Activated T-cell treated with anti-CD3 and anti-CD28 coated beads, Interleukin-2, amount 50 U/mL, for 24 hours (primary cell): ENCODE measurements around the gene PLIN5.
"Not testable (repeated sequence)": the region's sequence is repeated elsewhere in the genome, so short reads cannot be mapped to it uniquely, and the experiment has no call there.

Experiments used
- DNase-seq: peaks from one replicate; pipeline ENCODE4 v3.0.0-alpha.2; 2020
- H3K27ac Mint-ChIP-seq: 2 replicates; pipeline ENCODE4 v1.8.0; 2020; ENCODE audit warnings: mild to moderate bottlenecking, mixed read lengths
- H3K27me3 Mint-ChIP-seq: 2 replicates; pipeline ENCODE4 v1.8.0; 2020; ENCODE audit warnings: mixed read lengths
- H3K36me3 Mint-ChIP-seq: 2 replicates; pipeline ENCODE4 v1.8.0; 2020; ENCODE audit warnings: low read depth, mixed read lengths
- H3K4me1 Mint-ChIP-seq: 2 replicates; pipeline ENCODE4 v1.8.0; 2020; ENCODE audit warnings: low read depth, mixed read lengths
- H3K4me3 Mint-ChIP-seq: 2 replicates; pipeline ENCODE4 v1.8.0; 2020; ENCODE audit warnings: mild to moderate bottlenecking, moderate library complexity, mixed read lengths
- H3K9me3 Mint-ChIP-seq: 2 replicates; pipeline ENCODE4 v1.8.0; 2020; ENCODE audit warnings: mixed read lengths

Gene PLIN5

GRCh38 chr19:4541114-4541805 is 6.2 kb upstream of the PLIN5 start:
- no peak overlapping the region for H3K4me3 Mint-ChIP-seq
- no peak overlapping the region for H3K27ac Mint-ChIP-seq
- no peaks in the 10 kb centered on the region for H3K9me3 Mint-ChIP-seq
- DNase-seq, result no peak
- H3K4me1 Mint-ChIP-seq, result peaks cover 12% of the 10 kb centered on the region
- no peaks in the 10 kb centered on the region for H3K36me3 Mint-ChIP-seq
- peaks cover 24% of the 10 kb centered on the region for H3K27me3 Mint-ChIP-seq

- DNase-seq, result no peak
- no peaks in the 10 kb centered on the region for H3K9me3 Mint-ChIP-seq
- H3K4me3 Mint-ChIP-seq, result no peak within 1 kb of the TSS
- H3K4me1 Mint-ChIP-seq, result peaks cover 14% of the 10 kb centered on the region
- no peak within 1 kb of the TSS for H3K27ac Mint-ChIP-seq
- no peaks in the 10 kb centered on the region for H3K36me3 Mint-ChIP-seq
- H3K27me3 Mint-ChIP-seq, result peaks cover 31% of the 10 kb centered on the region
Measured at GRCh38 chr19:4539693-4540581, 4.9 kb upstream of the PLIN5 start, which contains the start of gene LRG1. Gene LRG1, minus strand, starts transcription at chr19:4540036. Its CDS starts 23 bp downstream, at chr19:4540013.

- H3K36me3 Mint-ChIP-seq, result no peaks in the 10 kb centered on the region
- peaks cover 15% of the 10 kb centered on the region for H3K4me1 Mint-ChIP-seq
- H3K4me3 Mint-ChIP-seq, result no peak overlapping the region
- peaks cover 34% of the 10 kb centered on the region for H3K27me3 Mint-ChIP-seq
- DNase-seq, result no peak
- H3K9me3 Mint-ChIP-seq, result no peaks in the 10 kb centered on the region
- H3K27ac Mint-ChIP-seq, result no peak overlapping the region
Measured at GRCh38 chr19:4539169-4539692, 4.2 kb upstream of the PLIN5 start.

- no peaks in the 10 kb centered on the region for H3K36me3 Mint-ChIP-seq
- H3K4me3 Mint-ChIP-seq, result no peak overlapping the region
- no peaks in the 10 kb centered on the region for H3K9me3 Mint-ChIP-seq
- no peak for DNase-seq
- H3K27me3 Mint-ChIP-seq, result peaks cover 35% of the 10 kb centered on the region
- H3K27ac Mint-ChIP-seq, result no peak overlapping the region
- H3K4me1 Mint-ChIP-seq, result peaks cover 15% of the 10 kb centered on the region
Measured at GRCh38 chr19:4538601-4538954, 3.6 kb upstream of the PLIN5 start.

- H3K4me1 Mint-ChIP-seq, result peaks cover 15% of the 10 kb centered on the region
- no peaks in the 10 kb centered on the region for H3K9me3 Mint-ChIP-seq
- no peak overlapping the region for H3K27ac Mint-ChIP-seq
- no peak for DNase-seq
- H3K27me3 Mint-ChIP-seq, result peaks cover 39% of the 10 kb centered on the region
- H3K4me3 Mint-ChIP-seq, result no peak overlapping the region
- no peaks in the 10 kb centered on the region for H3K36me3 Mint-ChIP-seq
Measured at GRCh38 chr19:4537953-4538600, 3.1 kb upstream of the PLIN5 start.

GRCh38 chr19:4536798-4537197 is 1.8 kb upstream of the PLIN5 start:
- DNase-seq, result no peak
- no peaks in the 10 kb centered on the region for H3K9me3 Mint-ChIP-seq
- H3K4me1 Mint-ChIP-seq, result peaks cover 15% of the 10 kb centered on the region
- no peaks in the 10 kb centered on the region for H3K36me3 Mint-ChIP-seq
- H3K27me3 Mint-ChIP-seq, result peaks cover 39% of the 10 kb centered on the region
- H3K27ac Mint-ChIP-seq, result no peak overlapping the region
- no peak overlapping the region for H3K4me3 Mint-ChIP-seq

- Mint-ChIP-seq H3K9me3 (no peaks in the 10 kb centered on the region), H3K36me3 (no peaks in the 10 kb centered on the region), H3K4me1 (peaks cover 4% of the 10 kb centered on the region), H3K27ac (no peak overlapping the region), H3K4me3 (no peak overlapping the region), H3K27me3 (peaks cover 30% of the 10 kb centered on the region)
- DNase-seq, result no peak
Measured at GRCh38 chr19:4533835-4534424, 1.1 kb downstream of the PLIN5 start.

- Mint-ChIP-seq H3K27me3 (peaks cover 26% of the 10 kb centered on the region), H3K4me3 (no peak overlapping the region), H3K27ac (no peak overlapping the region), H3K36me3 (no peaks in the 10 kb centered on the region), H3K9me3 (no peaks in the 10 kb centered on the region), H3K4me1 (peaks cover 3% of the 10 kb centered on the region)
- no peak for DNase-seq
Measured at GRCh38 chr19:4533334-4533733, 1.7 kb downstream of the PLIN5 start.

- H3K27me3 Mint-ChIP-seq, result peaks cover 15% of the 10 kb centered on the region
- H3K36me3 Mint-ChIP-seq, result no peaks in the 10 kb centered on the region
- H3K27ac Mint-ChIP-seq, result no peak overlapping the region
- no peaks in the 10 kb centered on the region for H3K9me3 Mint-ChIP-seq
- H3K4me1 Mint-ChIP-seq, result peaks cover 3% of the 10 kb centered on the region
- no peak for DNase-seq
- no peak overlapping the region for H3K4me3 Mint-ChIP-seq
Measured at GRCh38 chr19:4531562-4532165, 3.4 kb downstream of the PLIN5 start.

GRCh38 chr19:4529924-4530522 is 5.0 kb downstream of the PLIN5 start:
- Mint-ChIP-seq H3K27me3 (peaks cover 9% of the 10 kb centered on the region), H3K9me3 (no peaks in the 10 kb centered on the region), H3K4me1 (peaks cover 2% of the 10 kb centered on the region), H3K4me3 (no peak overlapping the region), H3K27ac (no peak overlapping the region), H3K36me3 (no peaks in the 10 kb centered on the region)
- no peak for DNase-seq

- Mint-ChIP-seq H3K4me3 (no peak overlapping the region), H3K27ac (no peak overlapping the region), H3K36me3 (no peaks in the 10 kb centered on the region), H3K4me1 (no peaks in the 10 kb centered on the region), H3K27me3 (peaks cover 6% of the 10 kb centered on the region), H3K9me3 (no peaks in the 10 kb centered on the region)
- no peak for DNase-seq
Measured at GRCh38 chr19:4528843-4529242, 6.2 kb downstream of the PLIN5 start.

GRCh38 chr19:4527377-4527776 is 7.6 kb downstream of the PLIN5 start:
- not testable (repeated sequence) for H3K36me3 Mint-ChIP-seq, H3K27ac Mint-ChIP-seq, H3K4me1 Mint-ChIP-seq, H3K4me3 Mint-ChIP-seq, H3K9me3 Mint-ChIP-seq, DNase-seq, H3K27me3 Mint-ChIP-seq

GRCh38 chr19:4525563-4526002 is 9.4 kb downstream of the PLIN5 start:
- Mint-ChIP-seq H3K27ac (no peak overlapping the region), H3K27me3 (no peaks in the 10 kb centered on the region), H3K4me1 (no peaks in the 10 kb centered on the region), H3K4me3 (no peak overlapping the region), H3K36me3 (no peaks in the 10 kb centered on the region), H3K9me3 (no peaks in the 10 kb centered on the region)
- no peak for DNase-seq
